Left ventricle myocardium inferior (tissue), 1 donor: ENCODE measurements around the gene GSTP1. TPM values are rescaled to one million over a fixed set of nuclear protein-coding genes. Genes with fewer than 3 reads are reported as not detected.
A peak's percentile ranks its signal among the peaks of the same experiment; 100 is the strongest.
"Not testable (repeated sequence)": the region's sequence is repeated elsewhere in the genome, so short reads cannot be mapped to it uniquely, and the experiment has no call there.

Experiments
- DNase-seq: peaks from one replicate; pipeline ENCODE4 v3.0.0-alpha.2; 2020
- H3K27ac ChIP-seq: fragments of 200-600 bp; replicated peaks from 2 replicates; pipeline ENCODE4 v1.8.0; 2021
- H3K27me3 ChIP-seq: fragments of 200-600 bp; 2 replicates; pipeline ENCODE4 v1.8.0; 2021; ENCODE audit warnings: low read depth
- H3K36me3 ChIP-seq: fragments of 200-600 bp; 2 replicates; pipeline ENCODE4 v1.8.0; 2021
- H3K4me1 ChIP-seq: fragments of 200-600 bp; 2 replicates; pipeline ENCODE4 v1.8.0; 2021
- H3K4me3 ChIP-seq: fragments of 200-600 bp; 2 replicates; pipeline ENCODE4 v1.8.0; 2021; ENCODE audit warnings: mild to moderate bottlenecking, moderate library complexity
- H3K9me3 ChIP-seq: fragments of 200-600 bp; replicated peaks from 2 replicates; pipeline ENCODE4 v1.8.0; 2021
- intact Hi-C: fragments of 100-400 bp; cut with micrococcal nuclease; formaldehyde crosslinking; loops from one replicate; pipeline ENCODE4 v1.11.0; 2022
- total RNA-seq: library from RNA; stranded (reverse); fragmentation: NEBNext Ultra II Directional; extraction: Animal tissue kit (Norgen Biotek cat#: 25700); gene quantifications from one replicate; pipeline ENCODE4 v1.2.1, GENCODE V29; 2021
- TF ChIP-seq, protein P1 (sequence below): fragments of 200-600 bp; IDR thresholded peaks from 2 replicates; pipeline ENCODE4 v1.8.0; 2021; ENCODE audit warnings: antibody characterized with exemption, mild to moderate bottlenecking, borderline replicate concordance
- donor health status: DM: no; HTN: yes; CAD: no; lungs with severe emphysema.

GSTP1 gene
- total RNA-seq, 1 donor from 2014 or later = 313 TPM

DNA sequence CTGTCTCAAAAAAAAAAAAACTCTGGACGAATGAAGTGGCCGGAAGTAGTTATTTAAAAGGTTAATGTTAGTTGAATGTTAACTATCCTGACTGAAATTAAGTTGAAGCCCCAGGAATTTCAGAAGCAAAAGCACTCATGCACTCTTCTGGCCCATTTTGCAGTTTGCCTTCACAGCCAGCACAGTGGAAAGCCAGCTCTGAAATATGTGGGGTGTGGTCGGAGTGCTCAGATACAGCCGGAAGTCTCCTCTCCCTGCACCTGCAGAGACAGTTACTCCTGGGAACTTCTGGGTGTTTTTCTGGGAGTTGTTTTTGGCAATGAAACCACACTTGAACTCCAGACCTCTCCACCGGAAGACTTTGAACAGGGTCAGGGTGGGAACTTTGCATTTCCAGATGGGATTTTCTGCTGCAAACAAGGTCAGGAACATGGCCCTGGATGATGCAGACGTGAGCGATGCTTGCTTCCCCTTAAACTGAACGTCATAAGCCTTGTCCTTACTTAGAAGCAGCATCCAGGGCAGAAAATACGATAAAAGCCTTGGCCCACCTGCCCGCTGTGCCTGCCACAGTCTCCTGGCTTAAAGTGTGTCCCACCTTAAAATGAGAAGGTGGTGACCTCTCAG, 38.9 kb upstream of the GSTP1 start:
- TF ChIP-seq, protein P1, sequence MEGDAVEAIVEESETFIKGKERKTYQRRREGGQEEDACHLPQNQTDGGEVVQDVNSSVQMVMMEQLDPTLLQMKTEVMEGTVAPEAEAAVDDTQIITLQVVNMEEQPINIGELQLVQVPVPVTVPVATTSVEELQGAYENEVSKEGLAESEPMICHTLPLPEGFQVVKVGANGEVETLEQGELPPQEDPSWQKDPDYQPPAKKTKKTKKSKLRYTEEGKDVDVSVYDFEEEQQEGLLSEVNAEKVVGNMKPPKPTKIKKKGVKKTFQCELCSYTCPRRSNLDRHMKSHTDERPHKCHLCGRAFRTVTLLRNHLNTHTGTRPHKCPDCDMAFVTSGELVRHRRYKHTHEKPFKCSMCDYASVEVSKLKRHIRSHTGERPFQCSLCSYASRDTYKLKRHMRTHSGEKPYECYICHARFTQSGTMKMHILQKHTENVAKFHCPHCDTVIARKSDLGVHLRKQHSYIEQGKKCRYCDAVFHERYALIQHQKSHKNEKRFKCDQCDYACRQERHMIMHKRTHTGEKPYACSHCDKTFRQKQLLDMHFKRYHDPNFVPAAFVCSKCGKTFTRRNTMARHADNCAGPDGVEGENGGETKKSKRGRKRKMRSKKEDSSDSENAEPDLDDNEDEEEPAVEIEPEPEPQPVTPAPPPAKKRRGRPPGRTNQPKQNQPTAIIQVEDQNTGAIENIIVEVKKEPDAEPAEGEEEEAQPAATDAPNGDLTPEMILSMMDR = no peak
- Histone ChIP-seq H3K9me3 (no peaks in the 10 kb centered on the region), H3K36me3 (no peaks in the 10 kb centered on the region), H3K4me3 (no peak overlapping the region), H3K4me1 (peaks cover 17% of the 10 kb centered on the region), H3K27ac (peak overlapping the region; percentile 76), H3K27me3 (no peaks in the 10 kb centered on the region)
- no peak for DNase-seq
- intact Hi-C loops = no loop called here

DNA sequence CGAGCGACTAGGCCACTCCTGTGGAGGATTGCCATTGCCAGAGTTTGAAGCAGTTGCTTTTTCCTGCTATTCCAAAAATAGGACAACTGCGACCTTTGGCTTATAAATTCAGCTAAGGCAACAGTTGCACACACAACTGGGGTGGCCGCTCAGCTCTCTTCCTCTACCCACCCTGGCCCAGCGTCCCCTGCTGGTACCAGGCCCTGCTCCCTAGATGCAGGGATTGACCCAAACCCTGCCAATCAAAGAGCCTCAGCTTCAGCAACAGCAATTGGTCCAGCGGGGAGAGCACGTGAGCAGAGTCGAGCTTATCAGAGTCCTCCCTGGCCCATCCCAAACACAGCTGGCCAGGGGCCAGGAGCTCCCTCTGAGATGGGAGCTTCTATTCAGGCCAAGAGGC, 38.3 kb upstream of the GSTP1 start:
- peak; percentile 56 for DNase-seq
- H3K4me1 ChIP-seq = peaks cover 17% of the 10 kb centered on the region
- intact Hi-C loops = no loop called here
- no peaks in the 10 kb centered on the region for H3K36me3 ChIP-seq
- no peaks in the 10 kb centered on the region for H3K27me3 ChIP-seq
- H3K9me3 ChIP-seq = no peaks in the 10 kb centered on the region
- H3K27ac ChIP-seq = peak overlapping the region; percentile 76
- TF ChIP-seq, protein P1 = peak; percentile 46
- H3K4me3 ChIP-seq = no peak overlapping the region

DNA sequence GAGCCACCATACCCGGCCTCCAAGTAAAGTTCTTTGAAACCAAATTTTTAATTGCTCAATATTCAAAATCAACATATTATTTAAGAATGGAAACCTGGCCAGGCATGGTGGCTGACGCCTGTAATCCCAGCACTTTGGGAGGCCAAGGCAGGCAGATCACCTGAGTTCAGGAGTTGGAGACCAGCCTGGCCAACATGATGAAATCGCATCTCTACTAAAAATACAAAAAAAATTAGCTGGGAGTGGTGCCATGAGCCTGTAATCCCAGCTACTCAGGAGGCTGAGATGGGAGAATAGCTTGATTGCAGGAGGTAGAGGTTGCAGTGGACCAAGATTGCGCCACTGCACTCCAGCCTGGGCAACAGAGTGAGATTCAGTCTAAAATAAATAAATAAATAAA, 35.5 kb upstream of the GSTP1 start:
- H3K27ac ChIP-seq, DNase-seq, intact Hi-C loops, H3K36me3 ChIP-seq, H3K9me3 ChIP-seq, H3K4me3 ChIP-seq, H3K27me3 ChIP-seq: not testable (repeated sequence)
- peaks cover 17% of the 10 kb centered on the region for H3K4me1 ChIP-seq

DNA sequence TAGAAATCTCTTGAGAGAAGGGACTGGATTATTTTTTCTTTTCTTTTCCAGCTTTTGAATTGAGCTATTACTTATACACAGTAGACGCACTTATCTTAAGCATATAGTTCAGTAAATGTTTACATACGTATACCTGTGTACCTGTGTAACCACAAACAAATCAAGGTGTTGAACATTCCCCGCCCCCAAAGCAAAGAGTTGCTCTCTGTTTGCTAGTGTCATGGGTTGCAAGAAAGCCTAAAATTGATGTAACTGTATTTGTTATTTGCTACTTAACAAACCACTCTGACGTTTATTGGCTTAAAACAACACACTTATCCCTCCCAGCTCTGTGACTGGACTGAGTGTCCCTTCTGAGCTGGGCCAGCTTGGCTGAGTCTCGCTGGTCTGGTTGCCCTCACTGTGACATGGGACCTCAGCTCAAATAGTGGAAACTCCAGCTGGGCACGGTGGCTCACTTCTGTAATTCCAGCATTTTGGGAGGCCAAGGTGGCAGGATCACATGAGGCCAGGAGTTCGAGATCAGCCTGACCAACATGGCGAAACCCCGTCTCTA, 35.0 kb upstream of the GSTP1 start:
- no peak overlapping the region for H3K4me3 ChIP-seq
- no peaks in the 10 kb centered on the region for H3K36me3 ChIP-seq
- H3K27ac ChIP-seq = no peak overlapping the region
- H3K4me1 ChIP-seq = peaks cover 17% of the 10 kb centered on the region
- TF ChIP-seq, protein P1 = no peak
- no peaks in the 10 kb centered on the region for H3K9me3 ChIP-seq
- DNase-seq = no peak
- intact Hi-C loops = no loop called here
- no peaks in the 10 kb centered on the region for H3K27me3 ChIP-seq

DNA sequence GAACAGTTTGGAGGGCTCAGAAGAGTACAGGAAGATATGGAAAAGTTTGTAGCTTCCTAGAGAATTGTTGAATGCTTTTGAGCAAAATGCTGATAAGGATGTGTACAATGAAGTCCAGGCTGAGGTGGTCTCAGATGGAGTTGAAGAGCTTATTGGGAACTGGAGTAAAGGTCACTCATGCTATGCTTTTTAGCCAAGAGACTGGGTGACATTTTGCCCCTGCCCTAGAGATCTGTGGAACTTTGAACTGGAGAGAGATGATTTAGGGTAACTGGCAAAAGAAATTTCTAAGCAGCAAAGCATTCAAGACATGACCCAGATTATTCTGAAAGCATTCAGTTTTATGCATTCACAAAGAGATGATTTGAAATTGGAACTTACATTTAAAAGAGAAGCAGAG, 32.5 kb upstream of the GSTP1 start:
- TF ChIP-seq, protein P1 = no peak
- no peak for DNase-seq
- no peaks in the 10 kb centered on the region for H3K9me3 ChIP-seq
- H3K36me3 ChIP-seq = no peaks in the 10 kb centered on the region
- no peak overlapping the region for H3K4me3 ChIP-seq
- no peaks in the 10 kb centered on the region for H3K4me1 ChIP-seq
- intact Hi-C loops = no loop called here
- H3K27ac ChIP-seq = no peak overlapping the region
- no peaks in the 10 kb centered on the region for H3K27me3 ChIP-seq

DNA sequence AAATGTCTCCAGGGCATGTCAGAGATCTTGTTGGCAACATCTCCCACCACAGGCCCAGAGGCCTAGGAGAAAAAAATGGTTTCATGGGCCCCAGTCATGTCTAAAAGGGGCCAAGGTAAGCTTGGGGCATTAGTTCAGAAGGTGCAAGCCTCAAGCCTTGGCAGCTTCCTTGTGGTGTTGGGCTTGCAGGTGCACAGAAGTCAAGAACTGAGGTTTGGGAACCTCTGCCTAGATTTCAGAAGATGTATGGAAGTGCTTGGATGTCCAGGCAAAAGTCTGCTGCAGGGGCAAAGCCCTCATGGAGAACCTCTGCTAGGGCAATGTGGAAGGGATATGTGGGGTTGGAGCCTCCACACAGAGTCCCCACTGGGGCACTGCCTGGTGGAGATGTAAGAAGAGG, 31.9 kb upstream of the GSTP1 start:
- H3K9me3 ChIP-seq, intact Hi-C loops, DNase-seq, H3K27me3 ChIP-seq, H3K36me3 ChIP-seq, H3K27ac ChIP-seq, H3K4me1 ChIP-seq, H3K4me3 ChIP-seq: not testable (repeated sequence)
